Right ventricle myocardium inferior (tissue), 1 donor: Measurements from ENCODE around the gene KCNJ2. TPM values are rescaled to one million over a fixed set of nuclear protein-coding genes. Genes with fewer than 3 reads are reported as not detected.

Experiments used
- total RNA-seq: library from RNA; stranded (reverse); fragmentation: NEBNext Ultra II Directional; extraction: Animal tissue kit (Norgen Biotek cat#: 25700); gene quantifications from one replicate; pipeline ENCODE4 v1.2.1, GENCODE V29; 2021
- donor health status: DM: no; HTN: yes; CAD: no; lungs with severe emphysema.

Gene KCNJ2
- total RNA-seq, 1 donor from 2014 or later, result 44.3 TPM

Other genes starting within 250 kb of the KCNJ2 start
- not detected for gene KCNJ16, start 94.3 kb upstream of the KCNJ2 start, total RNA-seq